GM23248 (cell line): ENCODE measurements around the gene ANKRD12. TPM values are rescaled to one million over a fixed set of nuclear protein-coding genes. Genes with fewer than 3 reads are reported as not detected.
A peak's percentile ranks its signal among the peaks of the same experiment; 100 is the strongest.

Experiments
- DNase-seq: peaks from one replicate; pipeline ENCODE4 v3.0.0-alpha.2; 2015
- H2AFZ ChIP-seq: fragments of 200-600 bp; sonication (generic); 2 replicates; pipeline ENCODE4 v1.6.1; 2016; ENCODE audit warnings: antibody characterized with exemption
- H3F3A ChIP-seq: fragments of 200-600 bp; sonication (generic); 2 replicates; pipeline ENCODE4 v1.6.1; 2016; ENCODE audit warnings: mild to moderate bottlenecking, antibody characterized with exemption, mixed run types; ENCODE audit not compliant: insufficient read depth
- H3K27ac ChIP-seq: fragments of 200-600 bp; sonication (generic); 2 replicates; pipeline ENCODE4 v1.5.1; 2016; ENCODE audit warnings: mild to moderate bottlenecking
- H3K27me3 ChIP-seq: fragments of 200-600 bp; sonication (generic); replicated peaks from 2 replicates; pipeline ENCODE4 v1.6.1; 2016; ENCODE audit warnings: mild to moderate bottlenecking; ENCODE audit not compliant: insufficient read depth
- H3K36me3 ChIP-seq: fragments of 200-600 bp; sonication (generic); 2 replicates; pipeline ENCODE4 v1.6.1; 2016; ENCODE audit warnings: low read depth, mild to moderate bottlenecking
- H3K4me1 ChIP-seq: fragments of 200-600 bp; sonication (generic); 2 replicates; pipeline ENCODE4 v1.6.1; 2016; ENCODE audit warnings: mild to moderate bottlenecking; ENCODE audit not compliant: insufficient read depth
- H3K4me2 ChIP-seq: fragments of 200-600 bp; sonication (generic); one replicate; pipeline ENCODE4 v1.6.1; 2016; ENCODE audit warnings: mild to moderate bottlenecking; ENCODE audit not compliant: unreplicated experiment
- H3K4me3 ChIP-seq: fragments of 200-600 bp; sonication (generic); 2 replicates; pipeline ENCODE4 v1.5.1; 2016; ENCODE audit warnings: mild to moderate bottlenecking
- H3K79me2 ChIP-seq: fragments of 200-600 bp; sonication (generic); 2 replicates; pipeline ENCODE4 v1.6.1; 2016; ENCODE audit warnings: mild to moderate bottlenecking; ENCODE audit not compliant: insufficient read depth
- H3K9ac ChIP-seq: fragments of 200-600 bp; sonication (generic); 2 replicates; pipeline ENCODE4 v1.6.1; 2016; ENCODE audit warnings: mild to moderate bottlenecking
- H3K9me2 ChIP-seq: fragments of 200-600 bp; sonication (generic); 2 replicates; pipeline ENCODE4 v1.6.1; 2016; ENCODE audit warnings: mixed run types, mild to moderate bottlenecking, moderate library complexity; ENCODE audit not compliant: insufficient read depth
- H3K9me3 ChIP-seq: fragments of 200-600 bp; sonication (generic); one replicate; pipeline ENCODE4 v1.6.1; 2017; ENCODE audit warnings: low read depth
- H4K20me1 ChIP-seq: fragments of 200-600 bp; sonication (generic); 2 replicates; pipeline ENCODE4 v1.6.0; 2016; ENCODE audit not compliant: insufficient read depth
- EZH2 ChIP-seq: fragments of 200-600 bp; sonication (generic); IDR thresholded peaks from 2 replicates; pipeline ENCODE4 v1.6.1; 2018; ENCODE audit warnings: antibody characterized with exemption, mild to moderate bottlenecking; ENCODE audit not compliant: insufficient read depth, poor library complexity, severe bottlenecking
- EZH2phosphoT487 ChIP-seq: fragments of 200-600 bp; sonication (generic); IDR thresholded peaks from 2 replicates; pipeline ENCODE4 v1.6.1; 2018; ENCODE audit warnings: antibody characterized with exemption, moderate library complexity, mild to moderate bottlenecking, low read depth; ENCODE audit not compliant: insufficient read depth
- WGBS, 2 experiments: methylation state at CpG; one replicate each; pipeline ENCODE4 v1.1.6; 2015 to 2017; ENCODE audit warnings: low lambda C conversion rate in 2 of 2, low coverage in 1 of 2; ENCODE audit errors: missing lambda C conversion rate in 2 of 2; 5-methylcytosine and 5-hydroxymethylcytosine counted together
- in situ Hi-C: fragments of 300-500 bp; cut with MboI; formaldehyde crosslinking; loops from 2 replicates; pipeline ENCODE4 v1.15.0; 2020
- polyA plus RNA-seq: library from polyadenylated mRNA; unstranded; fragments of >200 nt; fragmentation: Nextera tagmentation; extraction: Ambion mirVana; gene quantifications from 2 replicates; pipeline ENCODE4 v1.2.1, GENCODE V29; 2016
- total RNA-seq: library from RNA; depleted of rRNA; stranded (reverse); fragments of >200 nt; shearing (Covaris generic); gene quantifications from 2 replicates; pipeline ENCODE4 v1.2.3, GENCODE V29; 2014

Gene ANKRD12
- total and polyA plus RNA-seq, 2 experiments from 2014 or later, result 16.5 to 34.8 TPM

DNA sequence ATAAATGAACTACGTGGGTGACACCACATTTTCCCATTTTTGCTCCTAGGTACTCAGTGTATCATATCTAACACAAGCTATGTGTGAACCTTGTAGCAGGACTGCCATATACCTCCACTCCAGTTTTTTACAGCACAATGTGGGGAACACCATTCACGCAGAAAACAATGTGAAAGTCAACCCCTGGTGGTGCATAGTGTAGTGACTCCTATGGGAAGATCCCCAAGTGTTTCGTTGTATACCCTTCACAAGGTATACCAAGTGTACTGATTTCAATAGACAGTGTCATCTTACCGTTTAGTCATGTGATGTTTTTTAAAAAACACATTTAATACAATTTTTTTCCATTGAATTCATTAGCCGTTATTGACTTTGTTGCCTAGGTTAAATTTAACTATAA, 68.1 kb downstream of the ANKRD12 start:
- H3K9ac ChIP-seq, result no peak overlapping the region
- H3K27ac ChIP-seq, result no peak overlapping the region
- no peak for TF ChIP-seq EZH2
- no peak for TF ChIP-seq EZH2phosphoT487
- H3K9me2 ChIP-seq, result no peaks in the 10 kb centered on the region
- H3K9me3 ChIP-seq, result no peaks in the 10 kb centered on the region
- no peaks in the 10 kb centered on the region for H4K20me1 ChIP-seq
- no peak for DNase-seq
- no peak overlapping the region for H3K4me3 ChIP-seq
- in situ Hi-C loops, result no loop called here
- H2AFZ ChIP-seq, result no peak overlapping the region
- peaks cover 15% of the 10 kb centered on the region; the same call in 1 of the 2 replicates for H3K36me3 ChIP-seq
- H3K27me3 ChIP-seq, result no peaks in the 10 kb centered on the region
- H3K4me1 ChIP-seq, result peaks cover 11% of the 10 kb centered on the region; the same call in 1 of the 2 replicates
- no peak overlapping the region for H3K4me2 ChIP-seq
- WGBS, 2 experiments, result 97% methylated on average over 5 of the region's 5 CpGs
- H3K79me2 ChIP-seq, result peaks cover 58% of the 10 kb centered on the region
- H3F3A ChIP-seq, result no peaks in the 10 kb centered on the region

DNA sequence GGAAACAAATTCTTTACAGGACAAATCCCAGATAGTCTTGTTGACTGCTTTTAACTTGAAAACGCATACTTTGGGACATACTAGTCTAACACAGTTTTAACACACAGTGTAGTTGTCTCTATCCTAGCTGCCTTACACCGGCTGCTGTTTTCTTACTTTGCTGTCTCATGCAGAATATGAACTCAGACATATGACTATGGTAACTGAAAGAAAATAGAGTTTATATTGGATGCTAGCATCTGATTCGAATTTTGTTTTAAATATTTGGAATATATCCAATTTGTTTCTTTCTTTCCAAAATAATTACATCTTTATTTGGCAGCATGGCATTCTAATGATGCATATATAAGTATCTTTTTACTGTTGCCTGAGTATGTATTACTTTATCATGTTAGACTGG, 69.8 kb downstream of the ANKRD12 start:
- no peaks in the 10 kb centered on the region for H3K9me3 ChIP-seq
- H3K36me3 ChIP-seq, result peaks cover 23% of the 10 kb centered on the region
- WGBS, 2 experiments, result 29 to 32% methylated on average over 3 of the region's 3 CpGs
- H3K4me1 ChIP-seq, result peaks cover 11% of the 10 kb centered on the region; the same call in 1 of the 2 replicates
- in situ Hi-C loops, result no loop called here
- H3K4me3 ChIP-seq, result no peak overlapping the region
- no peaks in the 10 kb centered on the region for H3K9me2 ChIP-seq
- H3K4me2 ChIP-seq, result no peak overlapping the region
- H2AFZ ChIP-seq, result no peak overlapping the region
- TF ChIP-seq EZH2, result no peak
- no peak for TF ChIP-seq EZH2phosphoT487
- no peaks in the 10 kb centered on the region for H3F3A ChIP-seq
- H3K79me2 ChIP-seq, result peaks cover 42% of the 10 kb centered on the region
- H4K20me1 ChIP-seq, result no peaks in the 10 kb centered on the region
- peak; percentile 15 for DNase-seq
- H3K27ac ChIP-seq, result no peak overlapping the region
- H3K27me3 ChIP-seq, result no peaks in the 10 kb centered on the region
- H3K9ac ChIP-seq, result no peak overlapping the region

DNA sequence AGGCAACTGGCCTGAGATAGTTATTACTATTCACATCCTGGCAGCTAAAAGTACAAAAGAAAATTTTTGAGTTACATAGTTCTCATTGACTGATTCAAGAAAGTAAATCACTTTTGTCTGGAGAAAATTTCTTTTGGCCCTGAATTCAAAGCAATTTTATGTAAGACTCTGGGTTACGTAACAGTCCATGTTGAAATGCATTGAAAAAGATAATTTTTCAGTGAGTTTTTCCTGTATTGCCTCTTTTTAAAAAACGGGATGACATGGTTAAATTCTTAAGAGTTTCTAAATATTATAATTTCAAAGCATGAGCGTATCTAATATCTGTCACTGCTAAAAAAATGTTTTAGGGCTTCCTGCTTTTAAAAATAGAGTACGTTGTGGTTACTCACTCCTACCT, 72.7 kb downstream of the ANKRD12 start:
- TF ChIP-seq EZH2 (no peak), EZH2phosphoT487 (no peak)
- Histone ChIP-seq H3K9ac (no peak overlapping the region), H3K4me2 (peak overlapping the region; percentile 19), H2AFZ (no peak overlapping the region), H3K4me1 (peaks cover 11% of the 10 kb centered on the region; the same call in 1 of the 2 replicates), H4K20me1 (no peaks in the 10 kb centered on the region), H3K27ac (peak overlapping the region; percentile 17; the same call in 1 of the 2 replicates), H3K27me3 (no peaks in the 10 kb centered on the region), H3K9me3 (no peaks in the 10 kb centered on the region), H3K79me2 (peaks cover 24% of the 10 kb centered on the region), H3K4me3 (no peak overlapping the region), H3F3A (no peaks in the 10 kb centered on the region), H3K36me3 (peaks cover 39% of the 10 kb centered on the region), H3K9me2 (no peaks in the 10 kb centered on the region)
- in situ Hi-C loops, result no loop called here
- 60 to 69% methylated on average over 4 of the region's 4 CpGs for WGBS, 2 experiments
- DNase-seq, result peak; percentile 56

DNA sequence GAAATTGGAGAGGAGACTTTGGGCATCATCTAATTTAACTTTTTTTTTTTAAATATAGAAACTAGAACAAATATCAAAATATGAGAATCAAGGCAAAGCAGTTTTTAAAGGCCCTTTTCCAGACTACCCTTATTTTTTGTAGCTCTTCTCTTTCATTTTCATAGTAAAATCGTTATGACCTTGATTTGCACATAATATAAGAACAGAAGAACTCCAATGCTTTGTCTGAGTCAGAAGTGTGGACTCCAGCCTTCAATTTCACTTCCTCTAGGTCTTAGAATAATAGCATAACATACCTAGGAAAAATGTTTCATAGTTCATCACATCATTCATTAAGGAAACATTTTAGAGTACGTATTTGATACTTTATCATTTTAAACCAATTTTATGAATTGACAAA, 74.4 kb downstream of the ANKRD12 start:
- TF ChIP-seq EZH2 (no peak), EZH2phosphoT487 (no peak)
- H3K9me3 ChIP-seq, result no peaks in the 10 kb centered on the region
- H3K36me3 ChIP-seq, result peaks cover 51% of the 10 kb centered on the region
- 77 to 78% methylated on average over 2 of the region's 2 CpGs for WGBS, 2 experiments
- DNase-seq, result no peak
- no peaks in the 10 kb centered on the region for H4K20me1 ChIP-seq
- H3K27me3 ChIP-seq, result no peaks in the 10 kb centered on the region
- H3K27ac ChIP-seq, result no peak overlapping the region
- H3F3A ChIP-seq, result no peaks in the 10 kb centered on the region
- no peak overlapping the region for H3K9ac ChIP-seq
- H3K9me2 ChIP-seq, result no peaks in the 10 kb centered on the region
- H3K4me2 ChIP-seq, result no peak overlapping the region
- in situ Hi-C loops, result no loop called here
- peaks cover 13% of the 10 kb centered on the region for H3K79me2 ChIP-seq
- H3K4me1 ChIP-seq, result peaks cover 11% of the 10 kb centered on the region; the same call in 1 of the 2 replicates
- no peak overlapping the region for H3K4me3 ChIP-seq
- no peak overlapping the region for H2AFZ ChIP-seq

DNA sequence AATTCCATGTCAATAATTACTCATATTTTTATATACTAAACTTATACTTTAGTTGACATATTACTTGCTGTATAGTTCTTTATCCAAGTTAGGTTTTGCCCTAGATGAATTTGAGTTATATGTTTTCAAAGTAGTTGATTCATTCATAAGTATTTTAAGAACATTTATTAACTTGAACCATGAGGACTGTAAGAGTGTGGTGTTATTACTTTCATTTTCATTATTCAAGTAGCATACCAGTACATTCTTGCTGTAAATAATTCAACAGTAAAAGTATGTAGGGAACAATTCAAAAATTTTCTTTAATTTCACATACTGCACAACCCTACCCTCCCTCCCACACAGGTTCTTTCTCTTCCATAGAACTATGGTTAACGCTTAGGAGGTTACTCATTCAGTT, 75.4 kb downstream of the ANKRD12 start:
- Histone ChIP-seq H3K4me1 (peaks cover 11% of the 10 kb centered on the region; the same call in 1 of the 2 replicates), H3F3A (no peaks in the 10 kb centered on the region), H3K27me3 (no peaks in the 10 kb centered on the region), H3K4me3 (no peak overlapping the region), H2AFZ (no peak overlapping the region), H3K9me2 (no peaks in the 10 kb centered on the region), H3K27ac (no peak overlapping the region), H3K9me3 (no peaks in the 10 kb centered on the region), H3K36me3 (peaks cover 60% of the 10 kb centered on the region), H4K20me1 (no peaks in the 10 kb centered on the region), H3K9ac (no peak overlapping the region), H3K79me2 (peaks cover 8% of the 10 kb centered on the region; the same call in 1 of the 2 replicates), H3K4me2 (no peak overlapping the region)
- no peak for TF ChIP-seq EZH2
- TF ChIP-seq EZH2phosphoT487, result no peak
- no peak for DNase-seq
- 100% methylated on average over 1 of the region's 1 CpG for whole genome bisulfite sequencing, 2 experiments
- in situ Hi-C loops, result no loop called here
